ENCODE results near the gene PGLYRP1.

The PGLYRP1 gene

GRCh38 chr19:45971260-45971902 is 51.5 kb downstream of the PGLYRP1 start:
- no peak for DNase-seq (ENCODE audit: low spot score)

- DNase-seq (ENCODE audit: low spot score), result no peak
Measured at GRCh38 chr19:45969676-45970075, 53.2 kb downstream of the PGLYRP1 start.

Small RNA genes lying within 50 kb of the gene (small RNA-seq; reads per million reads assigned to genes)
- gene MIR769, result 12.3 to 114 reads per million in 2 experiments
